Measurements from ENCODE around the gene NAB2.

Gene NAB2

GRCh38 chr12:57104292-57104910 lies 15.5 kb downstream of the NAB2 start:
- peaks cover 17% of the 10 kb centered on the region for H3K79me2 ChIP-seq (ENCODE audit: insufficient read depth, low read length)
- no peak overlapping the region for H3K9ac ChIP-seq (ENCODE audit: low read length)
- no peaks in the 10 kb centered on the region for H3K9me3 ChIP-seq (ENCODE audit: insufficient read depth, low read length)
- no peaks in the 10 kb centered on the region for H3K27me3 ChIP-seq (ENCODE audit: low read length)
- H4K20me1 ChIP-seq (ENCODE audit: low read depth, low read length), result no peaks in the 10 kb centered on the region
- H3K27ac ChIP-seq (ENCODE audit: low read depth, low read length), result no peak overlapping the region
- no peaks in the 10 kb centered on the region for H3K9me2 ChIP-seq (replicated peaks; ENCODE audit: insufficient read depth, low read length)
- H3K36me3 ChIP-seq (ENCODE audit: low read length), result 0 out of 2 replicates have a peak, but pooled peaks cover 2% of the 10 kb centered on the region
- no peak overlapping the region for H3K4me2 ChIP-seq (ENCODE audit: low read depth, low read length, poor library complexity, severe bottlenecking)
- no peak overlapping the region for H2AFZ ChIP-seq (ENCODE audit: low read depth, low read length, severe bottlenecking)
- H3F3A ChIP-seq (ENCODE audit: insufficient read depth), result 0 out of 2 replicates have a peak, but pooled peaks cover 2% of the 10 kb centered on the region
- H3K4me3 ChIP-seq (ENCODE audit: insufficient read depth, low read length, poor library complexity, severe bottlenecking), result no peak overlapping the region
- TF ChIP-seq EZH2phosphoT487 (conservative IDR thresholded peaks at IDR 0.05; ENCODE audit: low read length), result no peak
- no peak for TF ChIP-seq CTCF (IDR thresholded peaks at IDR 0.05; ENCODE audit: insufficient read depth, low read length, poor library complexity, severe bottlenecking)

- no peak overlapping the region for H3K4me3 ChIP-seq (ENCODE audit: insufficient read depth, low read length, poor library complexity, severe bottlenecking)
- no peaks in the 10 kb centered on the region for H4K20me1 ChIP-seq (ENCODE audit: low read depth, low read length)
- H3K9me3 ChIP-seq (ENCODE audit: insufficient read depth, low read length), result no peaks in the 10 kb centered on the region
- 0 out of 2 replicates have a peak, but pooled peaks cover 2% of the 10 kb centered on the region for H3K36me3 ChIP-seq (ENCODE audit: low read length)
- 0 out of 2 replicates have a peak, but pooled peaks cover 3% of the 10 kb centered on the region for H3F3A ChIP-seq (ENCODE audit: insufficient read depth)
- TF ChIP-seq CTCF (IDR thresholded peaks at IDR 0.05; ENCODE audit: insufficient read depth, low read length, poor library complexity, severe bottlenecking), result no peak
- no peak for TF ChIP-seq EZH2phosphoT487 (conservative IDR thresholded peaks at IDR 0.05; ENCODE audit: low read length)
- no peaks in the 10 kb centered on the region for H3K27me3 ChIP-seq (ENCODE audit: low read length)
- H3K27ac ChIP-seq (ENCODE audit: low read depth, low read length), result no peak overlapping the region
- no peak overlapping the region for H3K4me2 ChIP-seq (ENCODE audit: low read depth, low read length, poor library complexity, severe bottlenecking)
- H3K9ac ChIP-seq (ENCODE audit: low read length), result no peak overlapping the region
- H3K79me2 ChIP-seq (ENCODE audit: insufficient read depth, low read length), result peaks cover 25% of the 10 kb centered on the region
- H2AFZ ChIP-seq (ENCODE audit: low read depth, low read length, severe bottlenecking), result no peak overlapping the region
- no peaks in the 10 kb centered on the region for H3K9me2 ChIP-seq (replicated peaks; ENCODE audit: insufficient read depth, low read length)
These were observed 16.3 kb downstream of the NAB2 start for GRCh38 chr12:57105011-57105753.

GRCh38 chr12:57106021-57106708 lies 17.3 kb downstream of the NAB2 start:
- Histone ChIP-seq H2AFZ (ENCODE audit: low read depth, low read length, severe bottlenecking) (no peak overlapping the region), H3K4me3 (ENCODE audit: insufficient read depth, low read length, poor library complexity, severe bottlenecking) (no peak overlapping the region), H3K9me2 (replicated peaks; ENCODE audit: insufficient read depth, low read length) (no peaks in the 10 kb centered on the region), H4K20me1 (ENCODE audit: low read depth, low read length) (no peaks in the 10 kb centered on the region), H3K9me3 (ENCODE audit: insufficient read depth, low read length) (no peaks in the 10 kb centered on the region), H3K27me3 (ENCODE audit: low read length) (no peaks in the 10 kb centered on the region), H3K27ac (ENCODE audit: low read depth, low read length) (no peak overlapping the region), H3F3A (ENCODE audit: insufficient read depth) (0 out of 2 replicates have a peak, but pooled peaks cover 3% of the 10 kb centered on the region), H3K36me3 (ENCODE audit: low read length) (0 out of 2 replicates have a peak, but pooled peaks cover 2% of the 10 kb centered on the region), H3K9ac (ENCODE audit: low read length) (no peak overlapping the region), H3K4me2 (ENCODE audit: low read depth, low read length, poor library complexity, severe bottlenecking) (no peak overlapping the region), H3K79me2 (ENCODE audit: insufficient read depth, low read length) (peaks cover 33% of the 10 kb centered on the region)
- TF ChIP-seq EZH2phosphoT487 (conservative IDR thresholded peaks at IDR 0.05; ENCODE audit: low read length) (no peak), CTCF (IDR thresholded peaks at IDR 0.05; ENCODE audit: insufficient read depth, low read length, poor library complexity, severe bottlenecking) (no peak)

Measured in SU-DHL-6 (cell line).